SW 1271 (cell line): ENCODE data around the gene CAMKK2.
"Not testable (repeated sequence)": the region's sequence is repeated elsewhere in the genome, so short reads cannot be mapped to it uniquely, and the experiment has no call there.

Experiments used
- DNase-seq, 2 experiments: peaks; one replicate each; lab custom pipeline; 2025; lab: John Stamatoyannopoulos, UW

CAMKK2 gene

DNA sequence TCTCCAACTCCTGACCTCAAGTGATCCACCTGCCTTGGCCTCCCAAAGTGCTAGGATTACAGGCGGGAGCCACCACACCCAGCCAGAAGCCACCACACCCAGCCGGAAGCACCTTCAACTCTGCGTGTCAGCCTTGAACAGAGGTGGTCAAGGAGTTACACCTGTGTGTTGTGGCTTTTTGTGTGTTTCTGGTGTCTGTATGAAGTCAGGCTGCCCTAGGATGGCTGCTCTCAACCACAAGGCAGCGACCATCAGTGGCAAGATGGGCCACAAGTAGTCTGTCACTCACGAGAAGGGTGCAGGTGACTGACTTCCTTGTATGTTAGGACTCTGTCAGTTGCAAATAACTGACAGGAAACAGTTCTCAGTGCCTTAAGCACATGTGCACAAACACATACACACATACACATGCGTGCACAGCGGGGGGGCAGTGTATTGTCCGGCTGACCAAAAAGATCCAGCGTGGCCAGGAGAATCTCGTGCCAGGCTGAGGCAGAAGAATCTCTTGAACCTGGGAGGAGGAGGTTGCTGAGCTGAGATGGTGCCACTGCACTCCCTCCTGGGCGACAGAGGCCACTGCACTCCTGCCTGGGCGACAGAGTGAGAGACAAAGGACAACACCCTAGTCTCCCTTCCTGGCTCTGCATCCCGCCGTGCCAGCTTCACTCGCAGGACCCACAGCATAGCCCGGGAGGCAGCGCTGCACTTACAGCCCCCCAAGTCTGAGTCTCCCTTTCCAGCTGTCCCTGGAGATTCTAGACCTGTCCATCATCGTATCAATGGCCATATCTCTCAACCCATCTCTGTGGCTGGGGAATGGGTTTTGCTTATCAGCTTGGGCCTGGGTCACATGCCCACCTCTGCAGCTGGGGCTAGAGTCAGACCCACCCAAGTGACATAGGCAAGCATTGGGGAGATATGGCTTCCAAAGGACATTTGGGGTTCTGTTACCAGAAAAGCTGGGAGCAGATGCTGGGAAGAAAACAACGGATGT is 72.9 kb downstream of the CAMKK2 start:
- no peak for DNase-seq

DNA sequence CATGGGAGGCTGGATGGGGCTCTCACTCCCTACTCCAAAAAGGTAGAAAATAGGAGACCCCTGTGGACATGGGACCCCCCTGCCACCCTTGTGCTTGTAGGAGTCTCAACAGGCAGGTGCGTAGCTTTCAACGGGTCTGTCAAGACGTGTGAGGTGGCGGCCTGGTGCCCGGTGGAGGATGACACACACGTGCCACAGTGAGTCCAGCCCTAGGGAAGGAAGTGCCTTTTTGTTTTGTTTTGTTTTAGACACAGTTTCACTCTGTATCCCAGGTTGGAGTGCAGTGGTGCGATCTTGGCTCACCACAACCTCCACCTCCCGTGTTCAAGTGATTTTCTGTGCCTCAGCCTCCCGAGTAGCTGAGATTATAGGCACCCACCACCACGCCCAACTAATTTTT is 73.7 kb downstream of the CAMKK2 start:
- DNase-seq = no peak

DNA sequence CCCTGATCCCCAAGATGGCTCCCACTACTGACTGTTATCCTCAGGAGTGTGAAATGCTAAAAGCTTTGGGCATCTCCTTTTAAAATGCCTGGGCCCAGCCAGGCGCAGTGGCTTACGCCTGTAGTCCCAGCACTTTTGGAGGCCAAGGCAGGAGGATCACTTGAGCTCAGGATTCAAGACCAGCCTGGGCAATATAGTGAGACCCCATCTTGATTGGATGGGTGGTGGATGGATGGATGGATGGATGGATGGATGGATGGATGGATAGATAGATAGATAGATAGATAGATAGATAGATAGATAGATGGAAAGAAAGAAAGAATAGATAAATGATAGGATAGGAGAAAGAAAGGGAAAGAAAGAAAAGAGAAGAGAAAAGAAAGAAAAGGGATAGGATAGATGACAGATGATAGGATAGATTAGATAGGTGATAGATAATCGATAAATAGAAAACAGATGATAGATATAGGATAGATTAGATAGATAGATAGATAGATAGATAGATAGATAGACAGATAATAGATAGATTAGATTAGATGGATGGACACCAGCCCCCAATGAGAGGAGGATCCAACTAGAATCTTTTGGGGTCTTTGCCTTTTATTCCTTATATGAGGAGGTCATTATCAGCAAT is 77.0 kb downstream of the CAMKK2 start:
- DNase-seq = no peak

DNA sequence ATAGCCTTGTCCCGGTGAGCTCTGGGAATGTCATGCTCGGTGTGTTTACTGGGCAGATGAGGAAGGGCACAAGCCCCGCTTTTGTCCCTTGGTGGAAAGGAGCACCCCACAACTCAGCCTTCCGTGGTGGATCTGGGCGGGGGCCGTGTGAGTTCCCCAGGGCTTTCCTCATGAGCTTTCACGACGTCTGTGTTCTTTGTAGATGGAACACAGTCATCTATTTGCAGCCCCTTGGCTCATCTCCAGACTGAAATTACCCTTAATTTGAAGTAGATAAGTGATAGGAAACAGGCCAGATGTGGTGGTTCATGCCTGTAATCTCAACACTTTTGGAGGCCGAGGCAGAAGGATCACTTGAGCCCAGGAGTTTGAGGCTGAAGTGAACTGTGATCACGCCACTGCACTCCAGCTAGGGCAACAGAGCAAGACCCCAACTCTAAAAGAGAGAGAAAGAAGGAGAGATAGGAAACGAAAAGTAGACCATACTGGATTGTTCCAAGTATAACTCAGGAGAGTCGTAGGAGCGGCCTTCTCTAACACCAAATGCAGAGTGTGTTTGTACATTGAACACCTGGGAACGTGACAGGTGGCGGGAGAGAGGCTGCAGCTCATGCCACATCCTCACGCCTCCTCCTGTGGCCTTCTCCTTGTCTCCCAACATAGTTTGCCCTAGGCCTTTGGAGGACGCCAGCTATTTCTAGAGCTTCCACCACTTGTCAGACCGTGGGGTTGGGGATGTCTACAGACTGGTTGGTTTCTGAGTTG is 77.7 kb downstream of the CAMKK2 start:
- no peak for DNase-seq

DNA sequence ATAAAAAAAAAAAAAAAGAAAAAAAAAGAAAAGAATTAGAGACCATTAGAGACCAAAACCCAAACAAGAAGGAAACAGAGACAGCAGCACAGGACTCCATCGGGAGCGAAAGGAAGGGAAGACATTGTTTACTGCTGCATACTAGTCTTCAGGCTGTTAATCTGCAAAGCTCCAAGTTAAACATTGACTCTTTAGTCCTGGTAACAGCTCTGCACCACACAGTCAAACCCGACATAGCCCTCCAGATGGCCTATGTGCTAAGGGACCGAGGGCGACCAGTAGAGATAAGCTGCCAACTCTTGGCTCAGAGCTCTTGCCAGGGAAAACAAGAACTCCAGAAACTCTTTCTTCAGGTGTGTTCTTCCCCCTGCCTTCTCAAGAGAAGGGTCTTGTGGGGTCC is 78.7 kb downstream of the CAMKK2 start:
- DNase-seq = no peak

DNA sequence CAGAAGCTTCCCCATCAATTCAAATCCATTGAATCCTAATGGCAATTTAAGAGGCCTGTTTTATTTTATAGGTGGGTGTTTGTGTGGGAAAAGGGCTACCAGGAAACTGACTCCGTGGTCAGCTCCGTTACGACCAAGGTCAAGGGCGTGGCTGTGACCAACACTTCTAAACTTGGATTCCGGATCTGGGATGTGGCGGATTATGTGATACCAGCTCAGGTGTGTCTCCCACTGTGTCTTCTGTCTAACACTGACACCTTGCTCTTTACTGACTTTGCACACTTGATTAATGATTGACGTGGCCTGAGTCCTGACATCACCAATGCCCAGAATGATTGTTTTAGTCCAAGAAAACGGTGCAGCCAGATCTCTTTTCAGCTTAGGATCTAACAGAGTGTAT is 79.4 kb downstream of the CAMKK2 start:
- no peak for DNase-seq

DNA sequence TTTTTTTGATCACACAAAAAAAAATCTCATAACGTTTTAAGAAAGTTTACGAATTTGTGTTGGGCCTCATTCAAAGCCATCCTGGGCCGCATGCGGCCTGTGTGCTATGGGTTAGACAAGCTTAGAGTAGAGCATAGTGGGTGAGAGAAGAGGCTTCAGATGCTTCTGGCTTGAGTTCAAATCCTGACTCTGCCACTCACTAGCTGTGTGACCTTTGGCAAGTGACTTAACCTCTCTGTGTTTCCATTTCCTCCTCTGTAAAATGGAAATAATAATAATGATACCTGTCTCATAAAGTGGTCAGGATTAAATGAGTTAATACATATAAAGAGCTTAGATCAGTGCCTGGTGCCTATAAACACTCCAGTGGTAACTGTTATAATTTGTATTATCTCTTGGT is 80.4 kb downstream of the CAMKK2 start:
- no peak for DNase-seq

DNA sequence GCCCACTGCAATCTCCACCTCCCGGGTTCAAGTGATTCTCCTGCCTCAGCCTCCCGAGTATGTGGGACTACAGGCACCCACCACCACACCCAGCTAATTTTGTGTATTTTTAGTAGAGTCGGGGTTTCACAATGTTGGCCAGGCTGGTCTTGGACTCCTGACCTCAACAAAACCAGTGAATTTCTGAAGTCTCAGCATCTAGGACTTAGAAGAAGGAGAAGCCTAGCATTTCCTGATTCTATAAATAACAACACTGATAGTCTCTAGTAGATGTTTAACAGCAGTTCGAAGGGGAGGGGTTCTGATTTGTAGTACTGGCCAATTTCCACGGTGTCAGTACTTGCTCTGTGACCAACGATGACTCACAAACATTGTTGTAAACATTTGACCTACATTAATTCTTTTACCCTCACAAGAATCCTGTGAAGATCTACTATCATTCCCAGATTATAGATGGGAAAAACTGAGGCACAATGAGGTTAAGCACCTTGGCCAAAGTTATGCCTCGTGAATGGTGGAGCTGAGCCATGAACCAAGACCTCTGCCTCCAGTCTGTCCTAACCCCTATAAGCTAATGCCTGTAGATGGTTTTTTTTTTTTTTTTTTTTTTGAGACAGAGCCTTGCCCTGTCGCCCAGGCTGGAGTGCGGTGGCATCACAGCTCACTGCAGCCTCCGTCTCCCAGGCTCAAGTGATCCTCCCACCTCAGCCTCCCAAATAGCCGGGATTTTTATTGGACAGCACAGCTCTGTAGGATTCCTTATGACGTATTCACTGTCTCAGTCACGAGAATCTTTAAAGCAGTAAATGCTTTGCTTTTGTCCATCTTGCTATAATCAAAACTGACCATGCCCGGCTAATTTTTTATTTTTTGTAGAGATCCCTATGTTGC is 81.4 kb downstream of the CAMKK2 start:
- DNase-seq = peak; percentile 33 to 66

DNA sequence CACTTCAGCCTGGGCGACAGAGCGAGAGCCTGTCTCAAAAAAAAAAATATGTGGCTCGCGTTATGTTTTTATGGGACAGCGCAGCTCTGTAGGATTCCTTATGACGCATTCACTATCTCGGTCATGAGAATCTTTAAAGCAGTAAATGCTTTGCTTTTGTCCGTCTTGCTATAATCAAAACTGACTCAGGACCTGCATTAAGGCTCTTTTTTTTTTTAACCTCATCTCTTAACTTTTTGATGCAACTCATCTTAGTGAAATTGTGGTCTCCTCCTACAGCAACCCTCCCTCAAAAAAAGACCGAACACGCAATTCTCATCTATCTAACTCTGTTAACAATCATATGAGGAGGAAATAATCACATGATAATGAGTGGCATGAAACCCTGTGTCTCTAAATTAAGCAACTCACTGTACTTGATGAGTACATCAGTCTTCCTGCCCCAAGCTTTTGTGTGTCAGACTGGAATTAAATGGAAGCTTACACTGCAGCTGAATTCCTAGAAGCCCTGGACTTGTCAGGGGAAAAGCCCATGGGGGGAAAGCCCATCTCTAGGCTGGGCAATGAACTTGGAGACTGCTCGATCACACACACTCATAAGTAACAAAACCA is 82.2 kb downstream of the CAMKK2 start:
- DNase-seq = no peak

DNA sequence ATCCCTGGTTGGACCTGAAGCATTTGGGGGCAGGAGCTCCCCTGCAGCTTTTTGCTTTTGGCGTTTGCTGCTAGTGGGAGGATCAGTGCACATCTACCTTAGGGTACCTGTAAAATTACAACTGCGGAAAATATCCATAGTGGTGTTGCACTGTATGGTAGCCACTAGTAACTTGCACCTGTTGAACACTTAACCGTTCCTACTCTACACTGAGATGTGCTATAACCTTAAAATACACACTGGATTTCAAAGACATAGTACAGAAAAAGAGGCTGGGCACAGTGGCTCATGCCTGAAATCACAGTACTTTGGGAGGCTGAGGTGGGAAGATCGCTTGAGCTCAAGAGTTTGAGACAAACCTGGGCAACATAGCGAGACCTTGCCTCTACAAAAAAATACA is 83.6 kb downstream of the CAMKK2 start:
- DNase-seq = no peak

DNA sequence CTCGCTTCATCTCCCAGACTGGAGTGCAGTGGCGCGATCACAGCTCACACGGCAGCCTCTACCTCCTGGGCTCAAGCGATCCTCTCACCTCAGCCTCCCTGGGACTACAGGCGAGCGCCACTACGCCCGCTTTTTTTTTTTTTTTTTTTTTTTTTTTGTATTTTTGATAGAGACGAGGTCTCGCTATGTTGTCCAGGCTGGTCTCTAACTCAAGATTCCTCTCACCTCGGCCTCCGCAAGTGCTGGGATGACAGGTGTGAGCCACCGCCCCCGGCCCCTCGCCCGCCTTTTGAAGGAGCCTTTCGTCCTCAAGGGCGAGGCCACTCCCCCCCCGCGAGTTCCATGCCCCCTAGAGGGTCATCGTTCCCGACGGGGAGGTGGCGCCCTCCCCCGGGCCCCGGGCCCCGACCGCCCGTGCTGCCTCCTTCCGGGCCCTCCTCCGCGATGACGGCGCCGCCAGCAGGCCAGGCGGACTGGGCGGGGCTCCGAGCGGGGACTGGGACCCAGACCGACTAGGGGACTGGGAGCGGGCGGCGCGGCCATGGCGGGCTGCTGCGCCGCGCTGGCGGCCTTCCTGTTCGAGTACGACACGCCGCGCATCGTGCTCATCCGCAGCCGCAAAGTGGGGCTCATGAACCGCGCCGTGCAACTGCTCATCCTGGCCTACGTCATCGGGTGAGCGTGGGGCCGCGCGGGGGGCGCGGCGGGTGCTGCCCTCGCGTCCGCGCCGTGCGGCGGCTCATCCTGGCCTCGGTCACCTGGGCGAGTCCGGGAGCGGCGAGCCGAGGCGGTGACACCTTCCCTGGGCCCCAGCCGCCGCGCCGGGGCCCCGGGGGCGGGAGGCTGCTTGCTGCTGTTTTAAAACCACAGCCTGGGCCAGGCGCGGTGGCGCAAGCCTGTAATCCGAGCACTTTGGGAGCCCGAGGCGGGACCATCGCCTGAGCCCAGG is 86.6 kb downstream of the CAMKK2 start, which contains the start of gene P2RX4:
TSS of gene P2RX4 (plus strand) at position 506 of the 949 bp plus-strand sequence. CDS start at position 542, 36 bp downstream.
- peak; percentile 53 to 72 for DNase-seq

DNA sequence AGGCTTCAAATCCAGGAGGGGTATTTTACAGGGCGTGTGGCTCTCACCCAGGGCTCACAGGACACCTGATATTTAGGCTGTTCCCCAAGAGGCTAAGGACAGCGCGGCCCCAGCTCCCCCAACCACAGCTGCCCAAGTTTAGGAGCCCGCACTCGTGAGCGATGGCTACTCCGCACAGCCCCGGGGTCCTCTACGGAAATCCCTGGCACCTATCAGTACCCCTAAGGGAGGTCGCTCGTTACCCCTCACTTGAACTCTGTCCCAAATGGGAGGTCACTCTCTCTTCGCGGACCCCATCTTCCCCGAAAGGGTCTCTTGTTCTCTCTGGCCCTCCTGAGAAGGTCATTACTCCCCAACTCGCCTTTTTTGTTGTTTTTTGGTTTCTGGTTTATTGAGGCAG is 87.3 kb downstream of the CAMKK2 start:
- no peak for DNase-seq

DNA sequence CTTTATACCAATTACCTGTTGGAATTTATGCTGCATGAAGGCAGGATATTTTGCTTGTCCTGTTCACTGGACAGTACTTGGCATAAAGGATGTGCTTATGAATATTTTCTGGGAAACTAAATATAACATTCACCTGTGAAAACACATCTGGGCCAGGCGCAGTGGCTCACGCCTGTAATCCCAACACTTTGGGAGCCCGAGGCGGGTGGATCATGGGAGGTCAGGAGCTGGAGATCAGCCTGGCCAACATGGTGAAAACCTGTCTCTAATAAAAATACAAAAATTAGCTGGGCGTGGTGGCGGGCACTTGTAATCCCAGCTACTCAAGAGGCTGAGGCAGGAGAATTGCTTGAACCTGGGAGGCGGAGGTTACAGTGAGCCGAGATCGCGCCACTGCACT is 87.9 kb downstream of the CAMKK2 start:
- not testable (repeated sequence) for DNase-seq

DNA sequence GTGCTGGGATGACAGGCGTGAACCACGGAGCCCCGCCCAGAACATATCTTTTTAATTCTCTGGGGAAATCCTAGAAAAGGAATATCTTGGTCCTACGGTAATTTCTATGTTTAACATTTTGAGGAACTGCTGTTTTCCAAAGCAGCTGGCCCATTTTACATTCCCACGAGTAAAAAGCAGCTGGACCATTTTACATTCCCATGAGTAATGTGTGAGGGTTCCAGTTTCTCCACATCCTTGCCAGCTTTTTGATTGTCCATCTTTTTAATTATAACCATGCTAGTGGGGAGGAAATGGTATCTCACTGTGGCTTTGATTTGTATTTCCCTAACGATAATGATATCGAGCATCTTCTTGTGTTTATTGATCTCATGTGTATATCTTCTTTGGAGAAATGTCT is 91.0 kb downstream of the CAMKK2 start:
- DNase-seq = no peak

DNA sequence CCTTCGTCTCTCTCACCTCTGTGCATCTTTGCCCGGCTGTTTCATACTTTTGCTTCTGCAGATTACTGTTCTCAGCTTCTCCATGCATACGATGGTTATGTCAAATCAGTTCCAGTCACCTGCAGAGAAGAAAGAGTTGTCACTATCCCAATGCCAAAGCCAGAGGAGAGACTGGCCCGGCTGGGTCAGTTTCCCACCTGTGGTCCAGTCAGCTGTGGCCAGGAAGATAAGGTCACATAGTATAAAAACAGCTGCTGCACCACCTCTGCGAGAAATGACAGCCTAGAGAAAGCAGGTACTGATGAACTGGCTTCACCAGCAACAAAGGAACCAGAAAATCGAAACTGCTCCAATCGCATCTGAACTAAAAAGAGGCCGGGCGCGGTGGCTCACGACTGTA is 93.0 kb downstream of the CAMKK2 start:
- no peak for DNase-seq

DNA sequence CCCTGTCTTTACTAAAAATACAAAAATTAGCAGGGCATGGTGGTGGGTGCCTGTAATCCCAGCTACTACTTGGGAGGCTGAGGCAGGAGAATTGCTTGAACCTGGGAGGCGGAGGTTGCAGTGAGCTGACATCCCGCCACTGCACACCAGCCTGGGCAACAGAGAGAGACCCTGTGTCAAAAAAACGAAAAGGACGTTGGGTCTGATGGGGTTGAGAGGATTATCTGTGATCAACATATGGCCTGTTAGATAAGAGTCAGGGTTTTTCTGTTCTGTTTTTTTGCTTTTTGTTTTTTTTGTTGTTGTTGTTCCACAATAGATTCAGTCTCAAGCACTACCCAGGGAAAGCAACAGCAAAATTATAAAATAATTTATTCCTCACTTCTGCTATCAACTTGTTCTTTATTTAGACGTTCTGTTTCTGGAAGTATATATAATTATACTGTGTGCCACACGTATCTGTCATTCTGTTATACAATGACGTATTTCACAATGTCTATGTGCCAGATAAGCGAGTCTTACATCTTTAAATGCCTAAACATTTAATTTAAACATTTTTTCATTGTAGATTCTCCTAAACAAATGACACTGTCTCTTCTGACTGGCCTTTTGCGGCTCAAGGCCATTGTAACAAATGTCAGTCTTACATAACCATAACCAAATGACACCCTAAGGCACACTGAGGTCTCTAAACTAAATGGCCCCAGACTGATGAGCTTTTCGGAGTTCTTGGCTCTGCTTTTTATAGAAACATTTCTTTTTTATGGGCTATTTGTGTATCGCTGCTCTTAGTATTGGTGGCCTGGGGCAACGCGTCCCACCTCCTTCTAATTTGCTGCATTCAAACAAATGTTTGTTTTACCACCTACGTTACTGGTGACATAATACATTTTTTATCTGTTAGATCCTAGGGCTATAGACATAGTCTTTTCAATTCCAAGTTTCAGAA is 93.8 kb downstream of the CAMKK2 start:
- DNase-seq = no peak

DNA sequence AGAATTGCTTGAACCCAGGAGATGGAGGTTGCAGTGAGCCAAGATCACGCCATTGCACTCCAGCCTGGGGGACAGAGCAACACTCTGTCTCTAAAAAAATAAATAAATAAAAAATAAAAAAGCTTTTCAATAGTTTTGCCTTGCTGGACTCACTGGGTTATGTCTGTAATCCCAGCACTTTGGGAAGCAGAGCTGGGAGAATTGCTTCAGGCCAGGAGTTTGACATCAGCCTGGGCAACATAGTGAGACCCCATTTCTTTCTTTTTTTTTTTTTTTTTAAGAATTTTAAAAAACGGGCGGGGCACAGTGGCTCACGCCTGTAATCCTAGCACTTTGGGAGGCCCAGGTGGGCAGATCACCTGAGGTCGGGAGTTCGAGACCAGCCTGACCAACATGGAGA is 95.4 kb downstream of the CAMKK2 start:
- DNase-seq = not testable (repeated sequence)

DNA sequence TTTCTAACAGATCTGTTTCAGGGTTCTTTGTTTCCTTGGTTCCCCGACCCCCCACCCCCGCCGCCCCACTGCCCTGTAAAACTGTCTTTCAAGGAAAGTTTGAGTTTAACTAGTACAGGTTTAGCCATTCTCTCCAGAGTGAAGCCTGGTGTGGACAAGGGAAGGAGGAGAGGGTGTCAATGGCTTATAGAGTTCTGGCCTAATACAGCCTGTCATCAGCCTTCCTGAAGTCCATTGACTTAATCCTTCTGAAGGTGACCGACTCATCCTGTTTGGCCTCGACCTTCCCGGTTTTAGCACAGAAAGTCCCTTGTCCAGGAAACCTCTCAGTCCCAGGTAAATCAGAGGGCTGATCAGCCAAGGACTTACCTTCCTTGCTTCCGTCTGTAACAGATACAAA is 97.6 kb downstream of the CAMKK2 start:
- no peak for DNase-seq

DNA sequence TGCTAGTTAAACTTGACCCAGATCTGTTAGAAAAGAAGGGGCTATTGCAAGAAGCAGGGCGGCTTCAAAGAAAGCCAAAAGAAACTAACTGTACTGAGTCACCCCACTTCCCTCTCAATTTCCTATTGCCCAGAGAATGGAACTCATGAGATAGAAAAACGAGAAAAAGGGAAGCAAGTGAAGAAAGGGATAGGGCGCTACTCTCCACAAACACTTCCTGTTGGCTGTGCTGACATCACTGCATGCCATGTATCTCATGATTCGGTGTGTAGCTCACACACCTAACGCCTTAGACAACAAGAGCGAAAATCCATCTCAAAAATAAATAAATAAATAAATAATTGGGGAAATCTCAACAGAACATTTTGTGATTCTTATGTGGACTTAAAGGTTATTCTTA is 99.6 kb downstream of the CAMKK2 start:
- DNase-seq = no peak
